Skeletal muscle tissue (tissue), 4 donors: ENCODE data around the gene ZBTB2. TPM values are rescaled to one million over a fixed set of nuclear protein-coding genes. Genes with fewer than 3 reads are reported as not detected.

Source experiments
- H3K27ac ChIP-seq: one replicate; pipeline ENCODE4 v1.7.0; 2013; ENCODE audit warnings: mild to moderate bottlenecking, low read depth, low read length, inconsistent platforms
- H3K27me3 ChIP-seq, 3 donors: one replicate each; pipeline ENCODE4 v1.7.0; 2013; ENCODE audit warnings: low read length in 3 of 3; ENCODE audit not compliant: control insufficient read depth in 3 of 3, insufficient read depth in 3 of 3
- H3K36me3 ChIP-seq, 3 donors: one replicate each; pipeline ENCODE4 v1.7.0; 2013; ENCODE audit warnings: low read length in 3 of 3; ENCODE audit not compliant: control insufficient read depth in 3 of 3, insufficient read depth in 3 of 3
- H3K4me1 ChIP-seq, 3 donors: one replicate each; pipeline ENCODE4 v1.7.0; 2013; ENCODE audit warnings: low read length in 3 of 3, mild to moderate bottlenecking in 3 of 3; ENCODE audit not compliant: control insufficient read depth in 3 of 3, insufficient read depth in 3 of 3
- H3K4me3 ChIP-seq, 3 donors: one replicate each; pipeline ENCODE4 v1.7.0; 2013; ENCODE audit warnings: low read length in 3 of 3
- H3K9ac ChIP-seq, 3 donors: one replicate each; pipeline ENCODE4 v1.7.0; 2013; ENCODE audit warnings: low read length in 3 of 3, mild to moderate bottlenecking in 3 of 3, moderate library complexity in 2 of 3, low read depth in 1 of 3
- H3K9me3 ChIP-seq, 3 donors: one replicate each; pipeline ENCODE4 v1.7.0; 2013; ENCODE audit warnings: low read length in 3 of 3; ENCODE audit not compliant: control insufficient read depth in 3 of 3
- total RNA-seq: library from RNA; depleted of rRNA; stranded (reverse); fragments of >200 nt; gene quantifications from one replicate; pipeline ENCODE4 v1.2.3, GENCODE V29; 2014
- donor health status: Osteomylitis.

Gene ZBTB2, protein sequence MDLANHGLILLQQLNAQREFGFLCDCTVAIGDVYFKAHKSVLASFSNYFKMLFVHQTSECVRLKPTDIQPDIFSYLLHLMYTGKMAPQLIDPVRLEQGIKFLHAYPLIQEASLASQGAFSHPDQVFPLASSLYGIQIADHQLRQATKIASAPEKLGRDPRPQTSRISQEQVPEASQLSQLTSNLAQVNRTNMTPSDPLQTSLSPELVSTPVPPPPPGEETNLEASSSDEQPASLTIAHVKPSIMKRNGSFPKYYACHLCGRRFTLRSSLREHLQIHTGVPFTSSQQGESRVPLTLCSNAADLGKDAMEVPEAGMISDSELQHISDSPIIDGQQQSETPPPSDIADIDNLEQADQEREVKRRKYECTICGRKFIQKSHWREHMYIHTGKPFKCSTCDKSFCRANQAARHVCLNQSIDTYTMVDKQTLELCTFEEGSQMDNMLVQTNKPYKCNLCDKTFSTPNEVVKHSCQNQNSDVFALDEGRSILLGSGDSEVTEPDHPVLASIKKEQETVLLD
- total RNA-seq = 5.7 TPM

- H3K27ac ChIP-seq = peak within 1 kb of the TSS; percentile 97
- H3K9ac ChIP-seq = peak within 1 kb of the TSS; percentile 87 to 94 (median 90)
- peaks cover 29 to 37% (median 30%) of the 10 kb centered on the region in 3 donors for H3K4me1 ChIP-seq
- H3K9me3 ChIP-seq = no peaks in the 10 kb centered on the region
- H3K27me3 ChIP-seq = no peaks in the 10 kb centered on the region
- H3K36me3 ChIP-seq = no peaks in the 10 kb centered on the region
- H3K4me3 ChIP-seq = peak within 1 kb of the TSS; percentile 82 to 92 (median 88)
These were observed at the start of gene ZBTB2 for GRCh38 chr6:151391471-151392413. Gene ZBTB2, minus strand, starts transcription at chr6:151391559. Its CDS starts 17,922 bp downstream, at chr6:151373637.

GRCh38 chr6:151440930-151441329 lies 49.6 kb upstream of the ZBTB2 start:
- H3K4me1 ChIP-seq = peaks cover 3 to 20% (median 12%) of the 10 kb centered on the region in 3 donors
- H3K4me3 ChIP-seq = no peak overlapping the region
- no peaks in the 10 kb centered on the region for H3K9me3 ChIP-seq
- H3K27ac ChIP-seq = peak overlapping the region; percentile 7
- H3K27me3 ChIP-seq = no peaks in the 10 kb centered on the region
- H3K36me3 ChIP-seq = no peaks in the 10 kb centered on the region
- H3K9ac ChIP-seq = peak overlapping the region in 1 of 3 donors; percentile 9

- Histone ChIP-seq H3K4me3 (no peak overlapping the region), H3K36me3 (no peaks in the 10 kb centered on the region), H3K9ac (no peak overlapping the region)
These were observed 49.1 kb upstream of the ZBTB2 start for GRCh38 chr6:151440498-151440897.

GRCh38 chr6:151437401-151437800 lies 46.0 kb upstream of the ZBTB2 start:
- Histone ChIP-seq H3K36me3 (peaks cover 0 to 2% (median 0%) of the 10 kb centered on the region in 3 donors), H3K27me3 (no peaks in the 10 kb centered on the region), H3K9ac (no peak overlapping the region), H3K4me3 (no peak overlapping the region), H3K27ac (no peak overlapping the region), H3K9me3 (no peaks in the 10 kb centered on the region), H3K4me1 (peaks cover 3 to 12% (median 12%) of the 10 kb centered on the region in 3 donors)

More at GRCh38 chr6:151440498-151440897, 49.1 kb upstream of the ZBTB2 start:
- Histone ChIP-seq H3K27ac (no peak overlapping the region), H3K4me1 (peaks cover 3 to 17% (median 12%) of the 10 kb centered on the region in 3 donors), H3K9me3 (no peaks in the 10 kb centered on the region), H3K27me3 (no peaks in the 10 kb centered on the region)

- Histone ChIP-seq H3K36me3 (peaks cover 0 to 6% (median 1%) of the 10 kb centered on the region in 3 donors), H3K27me3 (no peaks in the 10 kb centered on the region), H3K27ac (peak overlapping the region; percentile 43), H3K4me1 (peaks cover 3 to 12% (median 12%) of the 10 kb centered on the region in 3 donors), H3K9me3 (no peaks in the 10 kb centered on the region), H3K4me3 (no peak overlapping the region), H3K9ac (no peak overlapping the region)
These were observed 45.4 kb upstream of the ZBTB2 start for GRCh38 chr6:151436802-151437201.

- peak overlapping the region; percentile 43 for H3K27ac ChIP-seq
These were observed 44.9 kb upstream of the ZBTB2 start for GRCh38 chr6:151436300-151436699.

DNA sequence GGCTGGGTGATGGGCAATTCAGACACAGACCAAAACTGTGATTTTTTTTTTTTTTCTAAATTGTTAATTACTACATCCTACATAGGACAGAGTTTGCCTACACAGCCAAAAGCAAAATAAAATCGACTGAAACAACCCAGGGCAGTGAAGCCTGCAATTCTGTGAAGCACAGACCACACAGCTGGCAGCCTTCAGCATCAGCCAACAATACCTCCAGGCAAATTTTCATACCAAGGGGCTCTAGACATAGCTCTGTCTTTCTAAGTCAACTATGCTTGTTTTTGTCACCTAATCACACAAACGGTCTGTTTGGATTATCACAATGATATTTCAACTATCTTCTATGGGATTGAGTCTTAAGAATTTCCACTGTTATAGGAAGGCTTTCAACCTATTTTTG lies 43.0 kb upstream of the ZBTB2 start:
- H3K4me1 ChIP-seq = peaks cover 3 to 12% (median 8%) of the 10 kb centered on the region in 3 donors
- H3K9me3 ChIP-seq = no peaks in the 10 kb centered on the region
- no peak overlapping the region for H3K9ac ChIP-seq
- no peak overlapping the region for H3K27ac ChIP-seq
- no peaks in the 10 kb centered on the region for H3K27me3 ChIP-seq
- peaks cover 4 to 20% (median 15%) of the 10 kb centered on the region in 3 donors for H3K36me3 ChIP-seq
- no peak overlapping the region for H3K4me3 ChIP-seq

More at GRCh38 chr6:151436300-151436699, 44.9 kb upstream of the ZBTB2 start:
- Histone ChIP-seq H3K9me3 (no peaks in the 10 kb centered on the region), H3K4me3 (peak overlapping the region in 1 of 3 donors; percentile 22), H3K36me3 (peaks cover 2 to 10% (median 2%) of the 10 kb centered on the region in 3 donors), H3K4me1 (peaks cover 3 to 12% (median 12%) of the 10 kb centered on the region in 3 donors), H3K9ac (no peak overlapping the region), H3K27me3 (no peaks in the 10 kb centered on the region)

GRCh38 chr6:151432651-151433050 lies 41.3 kb upstream of the ZBTB2 start:
- Histone ChIP-seq H3K27ac (no peak overlapping the region), H3K36me3 (peaks cover 4 to 30% (median 21%) of the 10 kb centered on the region in 3 donors), H3K9me3 (no peaks in the 10 kb centered on the region), H3K27me3 (no peaks in the 10 kb centered on the region), H3K4me1 (peaks cover 3 to 8% (median 6%) of the 10 kb centered on the region in 3 donors), H3K4me3 (no peak overlapping the region), H3K9ac (no peak overlapping the region)

GRCh38 chr6:151431337-151431736 lies 40.0 kb upstream of the ZBTB2 start:
- Histone ChIP-seq H3K9ac (no peak overlapping the region), H3K36me3 (peaks cover 4 to 34% (median 21%) of the 10 kb centered on the region in 3 donors), H3K27ac (no peak overlapping the region), H3K4me1 (peaks cover under 1% of the 10 kb centered on the region in 3 donors), H3K27me3 (no peaks in the 10 kb centered on the region), H3K4me3 (no peak overlapping the region), H3K9me3 (no peaks in the 10 kb centered on the region)
